Measurements from ENCODE around the gene COLEC11. TPM values are rescaled to one million over a fixed set of nuclear protein-coding genes. Genes with fewer than 3 reads are reported as not detected.
"Not testable (repeated sequence)": the region's sequence is repeated elsewhere in the genome, so short reads cannot be mapped to it uniquely, and the experiment has no call there.

COLEC11 gene
- total RNA-seq, 1 experiment from 2014 or later, result 1.3 TPM

DNA sequence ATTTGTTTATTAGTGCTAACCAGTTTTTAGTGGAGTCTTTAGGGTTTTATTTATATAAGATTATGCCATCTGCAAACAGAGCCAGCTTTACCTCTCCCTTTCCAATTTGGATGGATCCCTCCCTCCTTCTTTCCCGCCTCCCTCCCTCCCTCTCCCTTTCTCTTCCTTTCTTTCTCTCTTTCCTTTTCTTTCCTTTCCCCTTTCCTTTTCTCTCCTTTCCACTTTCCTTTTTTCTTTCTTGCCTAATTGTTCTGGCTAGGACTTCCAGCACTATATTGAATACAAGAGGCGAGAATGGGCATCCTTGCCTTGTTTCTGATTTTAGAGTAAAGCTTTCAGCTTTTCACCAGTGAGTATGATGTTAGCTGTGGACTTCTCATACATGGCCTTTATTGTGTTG is 24.1 kb downstream of the COLEC11 start:
- H3K36me3 Mint-ChIP-seq, result peaks cover 23% of the 10 kb centered on the region
- peaks cover 3% of the 10 kb centered on the region; the same call in 1 of the 2 replicates for H3K27me3 Mint-ChIP-seq (ENCODE audit: low read depth)
- ATAC-seq, result no peak
- H3K27ac Mint-ChIP-seq, result no peak overlapping the region
- POLR2A ChIA-PET, result no interaction called here
- DNase-seq (ENCODE audit: low spot score), result no peak
- TF ChIP-seq, protein P1, sequence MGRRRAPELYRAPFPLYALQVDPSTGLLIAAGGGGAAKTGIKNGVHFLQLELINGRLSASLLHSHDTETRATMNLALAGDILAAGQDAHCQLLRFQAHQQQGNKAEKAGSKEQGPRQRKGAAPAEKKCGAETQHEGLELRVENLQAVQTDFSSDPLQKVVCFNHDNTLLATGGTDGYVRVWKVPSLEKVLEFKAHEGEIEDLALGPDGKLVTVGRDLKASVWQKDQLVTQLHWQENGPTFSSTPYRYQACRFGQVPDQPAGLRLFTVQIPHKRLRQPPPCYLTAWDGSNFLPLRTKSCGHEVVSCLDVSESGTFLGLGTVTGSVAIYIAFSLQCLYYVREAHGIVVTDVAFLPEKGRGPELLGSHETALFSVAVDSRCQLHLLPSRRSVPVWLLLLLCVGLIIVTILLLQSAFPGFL (CRISPR knock-in tag; IDR thresholded peaks at IDR 0.05; ENCODE audit: borderline replicate concordance), result no peak
- H3K9me3 Mint-ChIP-seq, result peaks cover 66% of the 10 kb centered on the region
- peaks cover 3% of the 10 kb centered on the region; the same call in 1 of the 2 replicates for H3K4me1 Mint-ChIP-seq
- CTCF ChIA-PET, result no interaction called here
- H3K4me3 Mint-ChIP-seq, result no peak overlapping the region

- peaks cover 23% of the 10 kb centered on the region for H3K36me3 Mint-ChIP-seq
- H3K27ac Mint-ChIP-seq; DNase-seq (ENCODE audit: low spot score); H3K27me3 Mint-ChIP-seq (ENCODE audit: low read depth); H3K4me1 Mint-ChIP-seq; CTCF ChIA-PET; H3K4me3 Mint-ChIP-seq; POLR2A ChIA-PET; ATAC-seq: not testable (repeated sequence)
- peaks cover 66% of the 10 kb centered on the region for H3K9me3 Mint-ChIP-seq
Measured at GRCh38 chr2:3619661-3620060, 24.7 kb downstream of the COLEC11 start.

- peaks cover 3% of the 10 kb centered on the region; the same call in 1 of the 2 replicates for H3K4me1 Mint-ChIP-seq
- ATAC-seq (no peak), DNase-seq (ENCODE audit: low spot score) (no peak)
- peaks cover 18% of the 10 kb centered on the region for H3K36me3 Mint-ChIP-seq
- TF ChIP-seq, protein P2, sequence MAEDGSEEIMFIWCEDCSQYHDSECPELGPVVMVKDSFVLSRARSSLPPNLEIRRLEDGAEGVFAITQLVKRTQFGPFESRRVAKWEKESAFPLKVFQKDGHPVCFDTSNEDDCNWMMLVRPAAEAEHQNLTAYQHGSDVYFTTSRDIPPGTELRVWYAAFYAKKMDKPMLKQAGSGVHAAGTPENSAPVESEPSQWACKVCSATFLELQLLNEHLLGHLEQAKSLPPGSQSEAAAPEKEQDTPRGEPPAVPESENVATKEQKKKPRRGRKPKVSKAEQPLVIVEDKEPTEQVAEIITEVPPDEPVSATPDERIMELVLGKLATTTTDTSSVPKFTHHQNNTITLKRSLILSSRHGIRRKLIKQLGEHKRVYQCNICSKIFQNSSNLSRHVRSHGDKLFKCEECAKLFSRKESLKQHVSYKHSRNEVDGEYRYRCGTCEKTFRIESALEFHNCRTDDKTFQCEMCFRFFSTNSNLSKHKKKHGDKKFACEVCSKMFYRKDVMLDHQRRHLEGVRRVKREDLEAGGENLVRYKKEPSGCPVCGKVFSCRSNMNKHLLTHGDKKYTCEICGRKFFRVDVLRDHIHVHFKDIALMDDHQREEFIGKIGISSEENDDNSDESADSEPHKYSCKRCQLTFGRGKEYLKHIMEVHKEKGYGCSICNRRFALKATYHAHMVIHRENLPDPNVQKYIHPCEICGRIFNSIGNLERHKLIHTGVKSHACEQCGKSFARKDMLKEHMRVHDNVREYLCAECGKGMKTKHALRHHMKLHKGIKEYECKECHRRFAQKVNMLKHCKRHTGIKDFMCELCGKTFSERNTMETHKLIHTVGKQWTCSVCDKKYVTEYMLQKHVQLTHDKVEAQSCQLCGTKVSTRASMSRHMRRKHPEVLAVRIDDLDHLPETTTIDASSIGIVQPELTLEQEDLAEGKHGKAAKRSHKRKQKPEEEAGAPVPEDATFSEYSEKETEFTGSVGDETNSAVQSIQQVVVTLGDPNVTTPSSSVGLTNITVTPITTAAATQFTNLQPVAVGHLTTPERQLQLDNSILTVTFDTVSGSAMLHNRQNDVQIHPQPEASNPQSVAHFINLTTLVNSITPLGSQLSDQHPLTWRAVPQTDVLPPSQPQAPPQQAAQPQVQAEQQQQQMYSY (CRISPR knock-in tag; IDR thresholded peaks at IDR 0.05), result no peak
- TF ChIP-seq, protein P3, sequence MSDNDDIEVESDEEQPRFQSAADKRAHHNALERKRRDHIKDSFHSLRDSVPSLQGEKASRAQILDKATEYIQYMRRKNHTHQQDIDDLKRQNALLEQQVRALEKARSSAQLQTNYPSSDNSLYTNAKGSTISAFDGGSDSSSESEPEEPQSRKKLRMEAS (CRISPR knock-in tag; IDR thresholded peaks at IDR 0.05), result no peak
- TF ChIP-seq, protein P4, sequence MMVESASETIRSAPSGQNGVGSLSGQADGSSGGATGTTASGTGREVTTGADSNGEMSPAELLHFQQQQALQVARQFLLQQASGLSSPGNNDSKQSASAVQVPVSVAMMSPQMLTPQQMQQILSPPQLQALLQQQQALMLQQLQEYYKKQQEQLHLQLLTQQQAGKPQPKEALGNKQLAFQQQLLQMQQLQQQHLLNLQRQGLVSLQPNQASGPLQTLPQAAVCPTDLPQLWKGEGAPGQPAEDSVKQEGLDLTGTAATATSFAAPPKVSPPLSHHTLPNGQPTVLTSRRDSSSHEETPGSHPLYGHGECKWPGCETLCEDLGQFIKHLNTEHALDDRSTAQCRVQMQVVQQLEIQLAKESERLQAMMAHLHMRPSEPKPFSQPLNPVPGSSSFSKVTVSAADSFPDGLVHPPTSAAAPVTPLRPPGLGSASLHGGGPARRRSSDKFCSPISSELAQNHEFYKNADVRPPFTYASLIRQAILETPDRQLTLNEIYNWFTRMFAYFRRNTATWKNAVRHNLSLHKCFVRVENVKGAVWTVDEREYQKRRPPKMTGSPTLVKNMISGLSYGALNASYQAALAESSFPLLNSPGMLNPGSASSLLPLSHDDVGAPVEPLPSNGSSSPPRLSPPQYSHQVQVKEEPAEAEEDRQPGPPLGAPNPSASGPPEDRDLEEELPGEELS (CRISPR knock-in tag; IDR thresholded peaks at IDR 0.05), result no peak
- TF ChIP-seq IRF1 (CRISPR knock-in tag; IDR thresholded peaks at IDR 0.05) (no peak), JAZF1 (CRISPR knock-in tag; IDR thresholded peaks at IDR 0.05) (no peak), FOXJ3 (CRISPR knock-in tag; IDR thresholded peaks at IDR 0.05; ENCODE audit: borderline replicate concordance) (no peak), ZNF263 (CRISPR knock-in tag; IDR thresholded peaks at IDR 0.05; ENCODE audit: low read depth) (no peak), ATF3 (CRISPR knock-in tag; conservative IDR thresholded peaks at IDR 0.05) (no peak)
- TF ChIP-seq, protein P5, sequence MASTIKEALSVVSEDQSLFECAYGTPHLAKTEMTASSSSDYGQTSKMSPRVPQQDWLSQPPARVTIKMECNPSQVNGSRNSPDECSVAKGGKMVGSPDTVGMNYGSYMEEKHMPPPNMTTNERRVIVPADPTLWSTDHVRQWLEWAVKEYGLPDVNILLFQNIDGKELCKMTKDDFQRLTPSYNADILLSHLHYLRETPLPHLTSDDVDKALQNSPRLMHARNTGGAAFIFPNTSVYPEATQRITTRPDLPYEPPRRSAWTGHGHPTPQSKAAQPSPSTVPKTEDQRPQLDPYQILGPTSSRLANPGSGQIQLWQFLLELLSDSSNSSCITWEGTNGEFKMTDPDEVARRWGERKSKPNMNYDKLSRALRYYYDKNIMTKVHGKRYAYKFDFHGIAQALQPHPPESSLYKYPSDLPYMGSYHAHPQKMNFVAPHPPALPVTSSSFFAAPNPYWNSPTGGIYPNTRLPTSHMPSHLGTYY (CRISPR knock-in tag; IDR thresholded peaks at IDR 0.05), result no peak
- TF ChIP-seq, protein P6, sequence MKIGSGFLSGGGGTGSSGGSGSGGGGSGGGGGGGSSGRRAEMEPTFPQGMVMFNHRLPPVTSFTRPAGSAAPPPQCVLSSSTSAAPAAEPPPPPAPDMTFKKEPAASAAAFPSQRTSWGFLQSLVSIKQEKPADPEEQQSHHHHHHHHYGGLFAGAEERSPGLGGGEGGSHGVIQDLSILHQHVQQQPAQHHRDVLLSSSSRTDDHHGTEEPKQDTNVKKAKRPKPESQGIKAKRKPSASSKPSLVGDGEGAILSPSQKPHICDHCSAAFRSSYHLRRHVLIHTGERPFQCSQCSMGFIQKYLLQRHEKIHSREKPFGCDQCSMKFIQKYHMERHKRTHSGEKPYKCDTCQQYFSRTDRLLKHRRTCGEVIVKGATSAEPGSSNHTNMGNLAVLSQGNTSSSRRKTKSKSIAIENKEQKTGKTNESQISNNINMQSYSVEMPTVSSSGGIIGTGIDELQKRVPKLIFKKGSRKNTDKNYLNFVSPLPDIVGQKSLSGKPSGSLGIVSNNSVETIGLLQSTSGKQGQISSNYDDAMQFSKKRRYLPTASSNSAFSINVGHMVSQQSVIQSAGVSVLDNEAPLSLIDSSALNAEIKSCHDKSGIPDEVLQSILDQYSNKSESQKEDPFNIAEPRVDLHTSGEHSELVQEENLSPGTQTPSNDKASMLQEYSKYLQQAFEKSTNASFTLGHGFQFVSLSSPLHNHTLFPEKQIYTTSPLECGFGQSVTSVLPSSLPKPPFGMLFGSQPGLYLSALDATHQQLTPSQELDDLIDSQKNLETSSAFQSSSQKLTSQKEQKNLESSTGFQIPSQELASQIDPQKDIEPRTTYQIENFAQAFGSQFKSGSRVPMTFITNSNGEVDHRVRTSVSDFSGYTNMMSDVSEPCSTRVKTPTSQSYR (CRISPR knock-in tag; IDR thresholded peaks at IDR 0.05), result no peak
- peaks cover 3% of the 10 kb centered on the region; the same call in 1 of the 2 replicates for H3K27me3 Mint-ChIP-seq (ENCODE audit: low read depth)
- ChIA-PET POLR2A (no interaction called here), CTCF (no interaction called here)
- H3K9me3 Mint-ChIP-seq, result peaks cover 63% of the 10 kb centered on the region
- no peak overlapping the region for H3K4me3 Mint-ChIP-seq
- no peak overlapping the region for H3K27ac Mint-ChIP-seq
Measured at GRCh38 chr2:3620834-3621233, 25.9 kb downstream of the COLEC11 start.
